ENCODE data around the gene SRSF10.
"Not testable (repeated sequence)": the region's sequence is repeated elsewhere in the genome, so short reads cannot be mapped to it uniquely, and the experiment has no call there.

- not testable (repeated sequence) for TF ChIP-seq EZH2phosphoT487 (IDR thresholded peaks at IDR 0.05; ENCODE audit: insufficient read depth, low read depth); EZH2 (IDR thresholded peaks at IDR 0.05; ENCODE audit: insufficient read depth, poor library complexity, severe bottlenecking)
These were observed 21.9 kb downstream of the SRSF10 start for GRCh38 chr1:23958040-23958809.

Data from GM23248 (cell line).